ENCODE results near the gene ATF7.

DNA sequence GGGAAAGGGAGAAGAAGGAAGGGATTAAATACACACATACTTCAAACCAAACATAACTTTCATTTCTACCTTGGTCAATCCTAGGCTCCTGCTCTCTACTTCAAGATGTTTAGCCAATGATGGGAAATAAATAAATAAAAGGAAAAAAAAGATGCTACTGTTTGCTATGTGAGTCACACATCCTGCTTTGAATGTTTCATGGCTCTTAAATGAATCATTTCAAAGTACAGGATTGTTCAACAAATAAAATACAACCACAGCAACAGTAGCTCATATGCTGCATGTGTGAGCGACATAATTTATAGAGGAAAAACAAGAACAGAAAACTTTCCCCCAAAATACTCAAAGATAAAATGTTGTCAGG lies 64.6 kb downstream of the ATF7 start:
- TF ChIP-seq OSR1 (CRISPR knock-in tag; IDR thresholded peaks at IDR 0.05) (no peak), ZC3H10 (CRISPR knock-in tag; IDR thresholded peaks at IDR 0.05) (no peak)
